HG03196 (cell line): ENCODE data around the gene ZBTB16.

Source experiments
- ATAC-seq: cut with Tn5 transposase; IDR thresholded peaks from one replicate; pipeline ENCODE4 v1.9.1; 2021; ENCODE audit not compliant: unreplicated experiment

ZBTB16 gene

GRCh38 chr11:114230031-114230704 lies 170.7 kb downstream of the ZBTB16 start:
- no peak for ATAC-seq

DNA sequence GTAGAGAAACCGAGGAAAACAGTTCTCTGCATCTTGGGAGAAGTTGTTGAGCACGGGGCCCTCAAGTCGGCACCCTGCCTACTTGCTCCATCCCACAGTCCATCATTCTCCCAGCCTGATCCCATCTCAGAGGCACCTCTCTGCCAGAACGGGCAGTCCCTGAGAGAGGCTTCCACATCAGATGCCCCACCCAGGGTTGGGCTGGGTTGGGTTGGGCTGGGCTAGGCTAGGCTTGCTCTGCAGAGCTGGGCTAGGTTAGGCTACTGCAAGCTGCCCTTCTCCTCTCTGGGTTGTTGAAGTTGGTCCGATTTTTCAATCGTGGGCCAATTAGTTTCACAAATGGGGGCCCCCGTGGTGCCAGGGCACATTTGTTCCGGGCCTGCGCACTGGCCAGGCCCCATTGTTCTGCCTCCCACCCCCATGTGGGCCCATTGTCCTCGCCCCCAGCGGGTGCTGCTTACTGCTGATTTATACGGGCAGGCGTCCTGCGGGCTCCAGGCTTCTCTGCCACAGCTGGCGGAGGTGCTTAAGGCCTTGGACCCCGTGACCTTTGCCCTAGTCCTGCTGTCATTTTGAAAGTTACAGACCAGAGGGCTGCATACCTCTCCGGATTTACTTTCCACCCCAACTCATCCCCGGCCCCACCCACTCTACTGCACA lies 173.0 kb downstream of the ZBTB16 start:
- no peak for ATAC-seq

DNA sequence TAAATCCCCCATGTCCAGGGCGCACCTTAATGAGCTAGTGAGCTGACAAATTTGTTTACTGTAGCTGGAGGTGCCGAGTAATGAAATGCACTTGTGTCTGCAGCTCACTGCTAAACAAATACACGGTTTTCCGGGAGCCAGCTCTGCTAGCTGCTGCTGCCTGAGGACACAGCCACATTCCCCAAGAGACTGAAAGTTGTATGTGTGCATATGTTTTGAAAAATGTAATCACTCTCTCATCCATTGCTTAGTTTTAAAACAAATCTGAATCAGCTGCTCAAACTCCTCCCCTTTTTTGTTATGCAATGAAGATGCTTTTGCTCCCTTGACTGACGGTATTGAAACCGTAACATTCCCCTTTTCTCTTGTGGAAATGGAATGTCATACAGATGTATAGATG lies 174.2 kb downstream of the ZBTB16 start:
- ATAC-seq, result no peak

DNA sequence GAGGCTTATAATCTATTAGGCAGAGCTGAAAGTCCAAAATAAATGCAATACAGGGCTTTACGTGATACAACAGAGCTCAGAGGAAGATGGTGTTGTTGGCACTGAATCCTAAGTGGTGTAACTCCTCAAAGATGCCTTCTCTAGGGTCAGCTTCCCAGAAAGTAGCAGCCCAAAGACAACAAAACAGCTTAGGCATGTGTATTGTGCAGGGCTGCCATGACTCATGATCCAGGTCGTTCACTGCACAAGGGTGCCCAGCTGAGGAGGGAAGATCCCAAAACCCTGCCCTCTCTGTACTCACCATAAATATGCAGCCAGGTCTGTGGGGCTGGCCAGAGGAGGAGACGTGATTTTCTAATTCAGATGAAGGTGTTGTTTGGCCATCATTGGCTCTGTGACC lies 177.3 kb downstream of the ZBTB16 start:
- ATAC-seq, result no peak

- no peak for ATAC-seq
These were observed 178.1 kb downstream of the ZBTB16 start for GRCh38 chr11:114237321-114238280.

DNA sequence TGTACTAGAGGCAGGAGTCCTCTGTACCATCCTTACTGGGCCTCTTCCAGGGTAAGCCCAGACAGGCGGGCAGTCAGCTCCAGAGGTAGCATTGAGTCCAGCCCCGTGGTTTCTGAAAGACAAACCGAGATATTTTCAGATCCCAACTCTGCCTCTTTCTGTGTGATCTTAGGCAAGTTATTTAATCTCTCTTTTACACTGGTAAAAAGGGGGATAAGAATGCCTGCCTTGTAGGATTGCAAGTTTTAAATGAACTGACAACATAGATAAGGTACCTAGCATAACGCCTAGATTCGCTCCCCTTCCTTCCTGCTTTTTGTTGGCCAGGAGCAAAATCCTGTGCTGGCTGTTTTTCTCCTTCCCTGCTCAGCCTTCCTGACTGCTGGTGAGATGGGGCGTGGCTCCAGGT lies 180.2 kb downstream of the ZBTB16 start:
- ATAC-seq, result no peak

GRCh38 chr11:114242032-114242431 lies 182.5 kb downstream of the ZBTB16 start:
- ATAC-seq, result no peak

- no peak for ATAC-seq
These were observed 184.2 kb downstream of the ZBTB16 start for GRCh38 chr11:114243461-114244372.

DNA sequence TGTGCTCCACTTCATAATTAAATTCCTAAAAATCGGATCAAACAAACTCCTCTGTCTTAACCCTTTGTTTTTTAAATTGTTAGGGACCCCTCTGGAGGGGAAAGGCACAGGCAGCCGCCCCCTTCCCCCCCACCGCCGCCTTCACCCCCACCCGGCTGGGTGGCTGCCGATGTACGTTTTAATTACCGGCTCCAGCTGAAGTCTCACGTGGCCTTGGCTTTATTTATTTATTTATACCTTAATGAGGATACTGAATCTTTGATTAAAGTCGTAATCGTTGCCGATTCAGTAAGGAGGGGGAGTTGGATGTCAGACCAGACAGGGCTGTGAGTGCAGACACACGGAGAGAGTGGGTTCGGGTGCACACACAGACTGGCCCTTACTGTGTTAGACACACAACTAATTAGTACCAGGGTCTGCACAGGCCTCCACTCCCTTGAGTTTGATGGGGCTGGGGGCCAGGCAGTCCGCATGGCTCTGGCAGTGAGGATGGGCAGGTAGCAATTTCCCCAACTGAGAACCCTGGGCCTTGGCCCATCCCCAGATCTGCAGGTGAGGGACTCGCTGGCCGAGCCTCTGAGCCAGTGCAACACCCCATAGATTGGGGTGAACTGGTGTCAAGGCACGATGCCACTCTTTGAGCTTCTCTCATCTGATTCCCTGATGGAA lies 185.3 kb downstream of the ZBTB16 start:
- no peak for ATAC-seq

- no peak for ATAC-seq
These were observed 187.0 kb downstream of the ZBTB16 start for GRCh38 chr11:114246321-114247069.

DNA sequence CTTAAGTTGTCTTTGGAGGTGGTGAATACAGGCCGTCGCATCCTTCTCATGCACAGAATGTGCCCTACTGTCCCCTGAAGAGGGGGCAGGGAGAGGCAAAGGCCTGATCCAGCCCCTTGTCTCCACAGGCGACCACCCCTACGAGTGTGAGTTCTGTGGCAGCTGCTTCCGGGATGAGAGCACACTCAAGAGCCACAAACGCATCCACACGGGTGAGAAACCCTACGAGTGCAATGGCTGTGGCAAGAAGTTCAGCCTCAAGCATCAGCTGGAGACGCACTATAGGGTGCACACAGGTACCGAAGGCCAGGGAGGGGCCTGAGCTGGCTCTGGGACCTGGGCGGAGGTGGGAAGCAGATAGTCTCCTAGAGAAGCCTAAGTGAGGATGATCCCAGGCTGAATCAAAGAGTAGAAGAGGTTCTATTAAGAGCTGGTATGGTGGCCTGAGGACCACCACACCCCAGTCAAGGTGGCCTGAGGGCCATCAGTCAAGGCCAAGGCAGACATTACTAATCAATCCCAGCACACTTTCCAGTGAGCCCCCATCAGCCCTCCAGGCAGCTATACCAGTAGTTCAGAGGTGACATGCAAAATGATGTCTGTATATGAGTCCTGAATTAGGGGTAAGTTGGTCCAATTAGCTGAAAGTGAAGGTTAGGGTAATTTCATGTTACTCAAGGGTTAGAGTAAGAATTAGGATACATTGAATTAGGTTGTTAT lies 187.7 kb downstream of the ZBTB16 start:
- ATAC-seq, result no peak

- no peak for ATAC-seq
These were observed 190.7 kb downstream of the ZBTB16 start for GRCh38 chr11:114250180-114250579.

DNA sequence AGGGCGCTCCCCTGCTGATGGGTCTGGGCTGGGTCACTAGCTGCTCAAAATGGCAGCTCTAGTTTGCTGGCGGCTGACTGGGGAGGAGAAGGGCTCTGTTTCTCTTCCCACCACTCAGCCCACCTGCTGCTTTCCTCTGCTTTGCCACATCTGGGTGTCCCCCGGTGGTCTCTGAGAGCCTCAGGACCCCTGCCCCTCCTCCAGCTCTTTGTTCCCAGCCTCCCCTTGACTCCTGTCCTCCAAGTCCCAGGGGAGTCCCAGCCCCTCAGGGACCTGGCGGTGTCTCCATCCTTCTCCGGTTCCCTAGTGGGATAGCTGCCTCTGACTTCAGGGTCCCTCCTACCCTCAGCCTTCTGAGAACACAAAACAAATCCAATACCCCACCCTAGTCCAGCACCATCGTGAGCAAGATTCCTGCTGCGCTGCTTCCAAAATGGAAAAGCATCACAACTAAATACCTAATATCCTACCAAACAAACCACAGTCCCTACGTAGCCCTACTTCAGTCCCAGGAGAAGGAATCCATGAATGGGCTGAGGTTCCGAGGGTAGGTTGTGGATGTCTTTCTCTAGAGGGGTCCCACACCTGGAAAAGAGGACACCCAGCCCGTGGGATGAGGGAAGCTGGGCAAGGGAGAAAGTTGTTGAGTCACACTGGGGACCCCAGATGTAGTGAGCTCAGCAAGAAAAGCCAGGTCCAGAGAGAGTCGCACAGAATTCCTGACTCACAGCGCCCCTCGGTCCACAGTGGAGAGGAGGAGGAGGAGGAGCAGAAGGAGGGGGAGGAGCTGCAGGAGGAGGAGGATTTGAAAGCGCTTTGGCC lies 191.7 kb downstream of the ZBTB16 start:
- ATAC-seq, result no peak

DNA sequence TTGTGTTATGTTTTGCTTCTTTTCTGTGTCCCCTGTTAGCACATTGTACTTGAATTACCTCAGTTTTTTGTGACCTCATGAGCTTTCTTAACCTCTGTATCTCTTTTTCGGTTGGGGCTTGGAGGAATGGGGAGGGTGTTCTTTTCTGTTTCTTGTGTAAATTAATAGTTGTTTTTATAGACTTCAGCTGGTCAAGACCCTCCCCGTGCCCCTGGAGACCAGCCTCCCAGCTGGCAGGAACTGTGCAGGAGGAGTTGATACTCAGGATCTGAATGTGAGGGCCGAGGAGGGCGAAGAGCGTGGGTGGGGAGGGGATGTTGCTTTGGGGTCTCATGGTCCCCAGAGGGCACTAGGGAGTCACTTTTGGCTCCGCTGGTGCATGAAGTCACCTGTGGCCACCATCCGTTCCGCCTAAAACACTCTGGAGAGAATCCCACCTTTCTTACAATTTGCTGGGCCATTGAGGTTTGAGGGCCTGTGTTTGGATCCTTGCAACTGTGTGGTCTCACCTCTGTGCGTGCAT lies 192.4 kb downstream of the ZBTB16 start:
- no peak for ATAC-seq

DNA sequence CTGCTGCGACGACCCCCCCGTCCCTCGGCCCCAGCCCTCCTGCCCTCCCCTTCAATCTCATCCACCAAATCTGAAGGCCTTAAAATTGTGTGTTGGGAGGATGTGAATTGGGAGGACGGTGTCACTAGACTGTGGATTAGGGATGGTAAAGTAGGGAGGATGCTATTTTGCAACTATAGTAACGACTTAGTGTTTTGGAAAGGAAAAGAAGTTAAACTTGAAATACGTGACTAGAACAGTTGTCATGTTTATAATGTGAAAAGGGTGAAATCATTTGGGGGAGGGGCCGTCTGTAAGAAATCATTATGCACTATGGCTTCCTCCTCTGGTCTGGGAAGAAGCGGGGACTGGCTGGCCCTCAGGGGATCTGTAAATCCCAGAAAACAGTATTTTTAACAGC lies 193.3 kb downstream of the ZBTB16 start:
- ATAC-seq, result no peak

DNA sequence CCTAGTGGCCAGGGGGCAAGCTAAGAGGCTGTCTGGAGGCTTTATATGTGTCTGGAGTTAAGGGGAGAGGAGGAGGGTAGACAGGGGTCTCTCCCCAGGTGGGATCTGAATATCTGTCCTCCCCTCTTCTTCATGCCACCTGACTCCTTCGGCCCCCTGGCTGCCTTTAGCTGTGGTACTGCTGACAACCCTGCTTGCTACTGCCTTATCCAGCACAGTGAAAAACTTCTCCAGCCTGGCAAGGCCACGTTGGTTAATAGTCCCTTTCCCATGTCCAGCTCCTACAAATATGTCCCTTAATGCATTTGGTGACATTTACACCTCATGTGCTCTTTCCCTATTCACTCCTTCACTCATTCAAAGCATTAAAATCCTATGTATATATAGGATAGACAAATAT lies 194.3 kb downstream of the ZBTB16 start:
- ATAC-seq, result no peak

GRCh38 chr11:114254571-114255146 lies 195.1 kb downstream of the ZBTB16 start:
- no peak for ATAC-seq
